ENCODE measurements around the gene MCRS1.

DNA sequence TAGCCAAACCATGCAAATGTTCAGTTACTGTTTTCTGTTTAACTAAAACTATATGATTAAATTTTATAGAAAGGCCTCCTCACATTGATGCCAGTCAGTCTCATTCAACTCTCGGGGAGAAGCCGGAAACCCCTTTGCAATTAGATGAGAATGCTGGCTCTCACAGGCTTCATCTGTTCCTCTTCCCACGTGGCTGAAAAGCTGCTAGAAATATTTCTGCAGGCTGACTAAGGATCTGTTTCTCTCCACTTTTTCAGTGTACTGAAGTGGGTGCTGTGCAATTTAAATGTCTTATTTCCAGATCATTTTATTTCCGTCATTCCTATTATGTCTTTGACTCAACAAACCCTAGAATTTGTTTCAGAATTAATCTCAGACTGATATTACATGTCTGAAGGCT, 46.6 kb downstream of the MCRS1 start:
- TF ChIP-seq TAF1 (conservative IDR thresholded peaks at IDR 0.05) (no peak), CTCF (IDR thresholded peaks at IDR 0.05; ENCODE audit: low read depth, low read length, missing input control) (no peak), RAD21 (IDR thresholded peaks at IDR 0.05) (no peak), SP1 (IDR thresholded peaks at IDR 0.05) (no peak), REST (IDR thresholded peaks at IDR 0.05) (no peak)
